Kidney (tissue), 14 donors: ENCODE measurements around the gene TCERG1L. TPM values are rescaled to one million over a fixed set of nuclear protein-coding genes. Genes with fewer than 3 reads are reported as not detected.

Experiments used
- DNase-seq, 5 donors: peaks; one replicate each; pipeline ENCODE4 v3.0.0-alpha.2; 2013 to 2020
- FAIRE-seq: peaks from 2 replicates; lab custom pipeline; 2012; peaks lifted over from hg19 to GRCh38; lab: Jason Lieb, UNC
- H3K27ac ChIP-seq, 2 donors: one replicate each; pipeline ENCODE4 v1.7.0; 2013; ENCODE audit warnings: low read depth in 2 of 2, low read length in 2 of 2, inconsistent platforms in 1 of 2
- H3K27me3 ChIP-seq: one replicate; pipeline ENCODE4 v1.7.1; 2013; ENCODE audit warnings: low read length, inconsistent platforms; ENCODE audit not compliant: control insufficient read depth, insufficient read depth
- H3K36me3 ChIP-seq, 3 donors: one replicate each; pipeline versions ENCODE4 v1.7.0 to v1.7.1; 2013; ENCODE audit warnings: low read length in 3 of 3, control low read depth in 1 of 3, inconsistent platforms in 1 of 3; ENCODE audit not compliant: insufficient read depth in 3 of 3, control insufficient read depth in 2 of 3
- H3K4me1 ChIP-seq, 3 donors: one replicate each; pipeline versions ENCODE4 v1.7.0 to v1.7.1; 2013; ENCODE audit warnings: low read length in 3 of 3, inconsistent platforms in 1 of 3, low read depth in 1 of 3; ENCODE audit not compliant: control insufficient read depth in 2 of 3, insufficient read depth in 2 of 3
- H3K4me3 ChIP-seq, 3 donors: one replicate each; pipeline versions ENCODE4 v1.7.0 to v1.8.1; 2013; ENCODE audit warnings: low read length in 3 of 3, control low read depth in 1 of 3, inconsistent platforms in 1 of 3
- H3K9ac ChIP-seq, 3 donors: one replicate each; pipeline versions ENCODE4 v1.7.0 to v1.7.1; 2013; ENCODE audit warnings: low read length in 3 of 3, control low read depth in 1 of 3, inconsistent platforms in 1 of 3
- H3K9me3 ChIP-seq, 3 donors: one replicate each; pipeline versions ENCODE4 v1.7.0 to v1.7.1; 2013; ENCODE audit warnings: low read length in 3 of 3, control low read depth in 1 of 3, inconsistent platforms in 1 of 3; ENCODE audit not compliant: control insufficient read depth in 2 of 3, insufficient read depth in 1 of 3
- CTCF ChIP-seq: IDR thresholded peaks from 3 replicates; pipeline ENCODE4 v1.5.1; 2012; ENCODE audit warnings: mild to moderate bottlenecking, moderate library complexity, borderline replicate concordance; ENCODE audit not compliant: insufficient read depth; ENCODE audit errors: extremely low read depth
- intact Hi-C: fragments of 100-400 bp; cut with DNase I; formaldehyde crosslinking; loops from one replicate; pipeline ENCODE4 v1.11.1; 2022
- polyA plus RNA-seq: library from polyadenylated mRNA; stranded (reverse); fragments of 350-450 nt; fragmentation: Illumina TruSeq; extraction: RNeasy Lipid Tissue Mini Kit (QIAGEN cat#74804); gene quantifications from one replicate; pipeline ENCODE4 v1.2.3, GENCODE V29; 2014; ENCODE audit warnings: low read depth, low replicate concordance; ENCODE audit not compliant: insufficient read depth
- total RNA-seq: library from RNA; stranded (reverse); fragmentation: NEBNext Ultra II Directional; extraction: Animal tissue kit (Norgen Biotek cat#: 25700); gene quantifications from one replicate; pipeline ENCODE4 v1.2.1, GENCODE V29; 2021
- donor health status: control.
- donor health status: control.
- donor health status: control.
- donor health status: control.
- donor health status: control.
- donor health status: DM: yes; HTN: yes; CAD: no.
- donor health status: Normal renal cell carcinoma (clear cell type).

TCERG1L gene
- total and polyA plus RNA-seq, 2 donors from 2014 or later: not detected

- H3K27me3 ChIP-seq: no peaks in the 10 kb centered on the region
- no peak overlapping the region for H3K27ac ChIP-seq
- no peaks in the 10 kb centered on the region for H3K4me1 ChIP-seq
- no peak overlapping the region for H3K4me3 ChIP-seq
- DNase-seq: no peak
- intact Hi-C loops: no loop called here
- no peak overlapping the region for H3K9ac ChIP-seq
- H3K36me3 ChIP-seq: no peaks in the 10 kb centered on the region
- no peak for TF ChIP-seq CTCF
- no peaks in the 10 kb centered on the region for H3K9me3 ChIP-seq
- FAIRE-seq: no peak
These were observed 144.3 kb downstream of the TCERG1L start for GRCh38 chr10:131167036-131167860.

GRCh38 chr10:131166486-131166885, 145.0 kb downstream of the TCERG1L start:
- Histone ChIP-seq H3K9me3 (no peaks in the 10 kb centered on the region), H3K9ac (no peak overlapping the region), H3K27ac (no peak overlapping the region), H3K4me1 (no peaks in the 10 kb centered on the region), H3K27me3 (no peaks in the 10 kb centered on the region), H3K4me3 (no peak overlapping the region), H3K36me3 (no peaks in the 10 kb centered on the region)
- FAIRE-seq (no peak), DNase-seq (no peak)
- intact Hi-C loops: no loop called here
- no peak for TF ChIP-seq CTCF

- Histone ChIP-seq H3K9ac (no peak overlapping the region), H3K9me3 (no peaks in the 10 kb centered on the region), H3K4me1 (no peaks in the 10 kb centered on the region), H3K36me3 (no peaks in the 10 kb centered on the region), H3K27me3 (no peaks in the 10 kb centered on the region), H3K4me3 (no peak overlapping the region), H3K27ac (no peak overlapping the region)
- DNase-seq (no peak), FAIRE-seq (no peak)
- no peak for TF ChIP-seq CTCF
- intact Hi-C loops: no loop called here
These were observed 146.4 kb downstream of the TCERG1L start for GRCh38 chr10:131165092-131165491.
